Stimulated activated CD4-positive, alpha-beta T cell treated with anti-CD3 and anti-CD28 coated beads, Interleukin-1b, Interleukin-23, amount 100 ng/mL, for 4 hours (primary cell): ENCODE results near the gene RBBP5.
"Not testable (repeated sequence)": the region's sequence is repeated elsewhere in the genome, so short reads cannot be mapped to it uniquely, and the experiment has no call there.

Experiments used
- DNase-seq, 2 donors: peaks; one replicate each; pipeline ENCODE4 v3.0.0-alpha.2; 2020; ENCODE audit warnings: low read depth in 2 of 2

RBBP5 gene, protein sequence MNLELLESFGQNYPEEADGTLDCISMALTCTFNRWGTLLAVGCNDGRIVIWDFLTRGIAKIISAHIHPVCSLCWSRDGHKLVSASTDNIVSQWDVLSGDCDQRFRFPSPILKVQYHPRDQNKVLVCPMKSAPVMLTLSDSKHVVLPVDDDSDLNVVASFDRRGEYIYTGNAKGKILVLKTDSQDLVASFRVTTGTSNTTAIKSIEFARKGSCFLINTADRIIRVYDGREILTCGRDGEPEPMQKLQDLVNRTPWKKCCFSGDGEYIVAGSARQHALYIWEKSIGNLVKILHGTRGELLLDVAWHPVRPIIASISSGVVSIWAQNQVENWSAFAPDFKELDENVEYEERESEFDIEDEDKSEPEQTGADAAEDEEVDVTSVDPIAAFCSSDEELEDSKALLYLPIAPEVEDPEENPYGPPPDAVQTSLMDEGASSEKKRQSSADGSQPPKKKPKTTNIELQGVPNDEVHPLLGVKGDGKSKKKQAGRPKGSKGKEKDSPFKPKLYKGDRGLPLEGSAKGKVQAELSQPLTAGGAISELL

DNA sequence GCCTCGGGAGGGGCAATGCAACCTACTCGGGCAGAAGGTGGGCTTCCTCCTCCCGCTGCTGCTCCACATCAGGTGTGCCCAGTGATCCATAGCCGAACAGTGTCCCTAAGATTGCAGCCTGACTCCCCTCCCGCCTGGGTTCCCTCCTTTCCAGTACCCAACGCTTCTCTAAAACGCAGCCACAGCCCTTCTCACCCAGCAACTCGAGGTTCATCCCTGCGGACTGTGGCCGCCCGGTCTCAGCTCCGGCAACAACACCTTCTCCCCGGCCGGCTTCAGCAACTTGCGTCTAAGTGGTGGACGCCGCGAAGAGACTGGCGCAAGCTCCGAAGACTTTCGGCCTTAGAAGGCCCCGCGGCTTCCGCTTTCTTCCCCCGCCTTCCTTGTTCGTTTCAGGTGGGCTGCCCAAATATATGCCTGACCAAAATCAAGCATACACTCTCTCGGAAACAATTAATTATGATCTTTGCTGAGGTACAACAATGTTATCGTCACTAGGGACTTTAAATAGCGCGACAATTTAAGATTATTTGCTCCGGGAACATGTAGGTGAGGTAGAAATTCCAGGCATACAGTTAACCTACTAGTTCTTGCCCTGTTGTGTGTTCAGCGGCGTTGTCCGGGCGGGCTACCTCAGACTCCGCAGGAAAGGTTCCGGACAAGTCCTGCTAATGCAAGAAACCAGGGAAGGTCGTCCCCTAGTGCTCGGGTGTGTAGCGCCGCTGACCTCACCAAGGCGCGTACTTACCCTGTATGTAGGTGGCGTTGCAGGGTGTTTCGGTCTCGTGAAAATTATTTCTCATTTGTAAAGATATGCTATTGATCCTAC, at the start of gene RBBP5:
Gene RBBP5, minus strand, starts transcription at position 319 of the 829 bp plus-strand sequence. Its CDS starts 105 bp downstream, at position 214.
- peak; percentile 86 to 94 for DNase-seq

DNA sequence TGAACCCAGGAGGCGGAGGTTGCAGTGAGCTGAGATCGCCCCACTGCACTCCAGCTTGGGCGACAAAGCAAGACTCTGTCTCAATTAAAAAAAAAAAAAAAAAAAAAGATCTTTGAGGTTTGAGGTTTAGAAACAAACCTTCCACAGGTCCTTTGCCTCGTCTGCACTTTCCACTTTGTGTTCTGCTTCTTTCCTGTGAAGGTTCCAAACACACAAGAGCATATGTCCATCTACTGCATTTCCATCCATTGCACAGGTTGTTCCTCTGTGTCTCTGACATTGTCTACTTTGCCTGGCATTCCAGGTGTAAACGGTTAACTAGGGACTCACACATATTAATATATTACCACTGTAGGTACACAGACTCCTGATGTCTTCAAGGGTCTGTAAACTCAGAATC, 49.6 kb upstream of the RBBP5 start:
- no peak for DNase-seq

GRCh38 chr1:205170532-205171269, 48.9 kb upstream of the RBBP5 start:
- DNase-seq = no peak

- DNase-seq = no peak
These were observed 47.5 kb upstream of the RBBP5 start for GRCh38 chr1:205169248-205169647.

DNA sequence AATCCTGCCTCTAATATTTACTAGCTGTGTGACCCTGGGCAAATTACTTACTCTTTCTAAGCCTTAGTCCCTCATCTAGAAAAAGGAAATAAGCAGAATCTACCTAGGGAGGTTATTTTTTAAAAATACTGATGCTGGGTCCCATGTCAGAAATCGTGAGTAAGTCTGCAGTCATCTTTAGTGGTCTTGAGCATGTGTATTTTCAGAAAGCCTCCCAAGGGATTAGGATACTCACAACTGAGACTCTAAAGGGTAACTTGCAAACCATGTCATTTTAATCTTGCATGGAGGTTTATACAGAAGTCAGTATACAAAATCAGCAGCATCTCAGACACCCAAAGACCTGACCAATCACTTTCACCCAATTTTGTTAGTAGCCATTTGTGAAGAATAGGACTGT, 46.5 kb upstream of the RBBP5 start:
- DNase-seq = no peak

GRCh38 chr1:205162301-205162700, 40.5 kb upstream of the RBBP5 start:
- DNase-seq = no peak

GRCh38 chr1:205161076-205161475, 39.3 kb upstream of the RBBP5 start:
- no peak for DNase-seq

- no peak for DNase-seq
These were observed 36.4 kb upstream of the RBBP5 start for GRCh38 chr1:205158048-205158616.

- not testable (repeated sequence) for DNase-seq
These were observed 34.0 kb upstream of the RBBP5 start for GRCh38 chr1:205155665-205156377.

GRCh38 chr1:205152505-205152904, 30.7 kb upstream of the RBBP5 start:
- DNase-seq = no peak

GRCh38 chr1:205150651-205151428, 29.1 kb upstream of the RBBP5 start:
- DNase-seq = no peak

DNA sequence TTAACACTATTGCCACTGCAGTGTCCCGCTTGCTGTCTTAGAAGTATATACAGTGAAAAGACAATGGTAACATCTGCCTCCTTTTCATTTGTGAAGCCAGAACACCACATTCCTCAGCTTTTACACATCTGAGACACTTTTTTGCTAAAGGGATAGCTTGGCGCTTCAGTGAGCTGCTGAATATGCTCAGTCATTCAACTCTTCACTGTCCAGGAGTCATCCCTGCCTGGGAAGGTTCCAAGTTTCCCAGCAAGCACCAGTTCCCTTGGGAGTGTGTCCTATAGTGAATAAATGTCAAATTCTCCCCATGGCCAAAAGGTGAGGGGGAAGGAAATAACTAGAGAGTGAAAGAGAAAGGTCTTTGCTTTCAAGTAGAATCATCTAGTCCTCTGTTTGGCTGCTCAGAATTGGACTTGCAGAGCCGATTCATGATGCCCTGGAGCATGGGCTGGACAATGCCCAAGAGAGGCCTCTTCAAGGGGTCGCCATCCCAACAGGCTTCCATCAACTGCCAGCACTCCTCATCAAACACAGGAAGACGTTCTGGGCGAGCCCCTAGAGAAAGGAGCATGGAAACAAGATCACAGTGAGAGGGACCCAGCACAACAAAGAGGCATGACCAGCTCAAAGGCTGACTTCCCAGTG, 25.5 kb upstream of the RBBP5 start:
- DNase-seq = no peak

GRCh38 chr1:205144751-205145150, 23.0 kb upstream of the RBBP5 start:
- no peak for DNase-seq

- no peak for DNase-seq
These were observed 22.4 kb upstream of the RBBP5 start for GRCh38 chr1:205144046-205144720.

DNA sequence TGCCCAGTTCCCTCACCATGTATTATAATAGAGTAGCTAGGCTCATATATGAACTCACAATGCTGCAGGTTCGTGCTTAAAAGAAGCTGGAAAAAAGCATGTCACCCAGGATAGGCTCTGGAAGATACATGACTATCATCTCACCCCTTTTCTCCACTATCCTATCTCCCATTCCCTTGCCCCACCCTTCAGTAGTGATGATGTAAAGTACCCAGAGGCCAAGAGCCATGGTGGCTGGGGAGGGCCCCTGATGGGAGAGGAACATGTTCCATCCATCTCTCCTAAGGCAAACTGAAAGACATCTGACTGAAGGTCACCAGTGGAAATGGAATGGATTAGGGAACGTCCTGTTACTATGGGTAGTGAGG, 20.3 kb upstream of the RBBP5 start:
- no peak for DNase-seq

- peak; percentile 58 to 63 for DNase-seq
These were observed 19.7 kb upstream of the RBBP5 start for GRCh38 chr1:205141236-205142101.

DNA sequence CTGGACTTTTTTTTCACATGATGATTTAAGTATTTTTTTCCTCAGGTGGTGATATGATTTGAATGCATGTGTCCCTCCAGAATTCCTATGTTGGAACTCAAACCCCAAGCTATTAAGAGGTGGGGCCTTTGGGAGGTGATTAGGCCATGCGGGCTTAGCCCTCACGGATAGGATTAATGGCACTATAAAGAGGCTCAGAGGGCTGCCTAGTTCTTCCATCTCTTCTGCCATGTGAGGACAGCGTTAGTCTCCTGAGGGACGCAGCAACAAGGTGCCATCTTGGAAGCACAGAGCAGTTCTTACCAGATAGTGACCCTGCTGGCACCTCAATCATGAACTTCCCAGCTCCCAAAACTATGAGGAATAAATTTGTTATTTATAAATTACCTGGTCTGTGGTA, 18.3 kb upstream of the RBBP5 start:
- no peak for DNase-seq

- DNase-seq = no peak
These were observed 16.1 kb upstream of the RBBP5 start for GRCh38 chr1:205137901-205138300.
